Measurements from ENCODE around the gene SLC12A3.

DNA sequence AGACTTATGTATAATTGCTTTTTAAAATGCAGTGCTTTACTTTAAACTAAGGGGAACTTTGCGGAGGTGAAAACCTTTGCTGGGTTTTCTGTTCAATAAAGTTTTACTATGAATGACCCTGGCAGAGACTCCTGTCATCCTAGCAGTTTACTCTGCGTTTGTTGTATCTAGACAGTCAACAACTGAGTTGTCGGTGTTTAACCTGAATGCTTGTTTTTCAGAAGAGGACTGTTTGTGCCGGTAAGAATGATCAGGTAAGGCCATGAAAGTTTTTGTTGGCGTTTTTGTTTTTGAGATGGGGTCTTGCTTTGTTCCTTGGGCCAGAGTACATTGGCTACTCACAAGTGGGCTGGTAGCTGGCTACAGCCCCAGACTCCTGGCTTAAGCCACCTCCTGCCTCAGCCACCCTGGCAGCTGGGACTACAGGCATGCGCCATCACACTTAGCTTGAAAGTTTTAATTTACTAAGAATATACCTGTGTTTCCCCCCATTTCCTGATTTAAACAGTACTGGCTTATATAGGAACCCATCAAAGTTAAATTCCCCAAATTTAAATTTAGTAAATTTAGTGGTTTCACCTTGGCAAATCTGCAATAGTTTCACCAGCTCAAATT is 78.9 kb downstream of the SLC12A3 start:
- no peak for TF ChIP-seq EGR1 (IDR thresholded peaks at IDR 0.05; ENCODE audit: borderline replicate concordance, low read depth, low read length)
- TF ChIP-seq BRCA1 (IDR thresholded peaks at IDR 0.05; ENCODE audit: low read depth, low read length): no peak
- TF ChIP-seq POLR2AphosphoS5 (IDR thresholded peaks at IDR 0.05; ENCODE audit: low read depth, low read length): no peak
- TF ChIP-seq, protein P1, sequence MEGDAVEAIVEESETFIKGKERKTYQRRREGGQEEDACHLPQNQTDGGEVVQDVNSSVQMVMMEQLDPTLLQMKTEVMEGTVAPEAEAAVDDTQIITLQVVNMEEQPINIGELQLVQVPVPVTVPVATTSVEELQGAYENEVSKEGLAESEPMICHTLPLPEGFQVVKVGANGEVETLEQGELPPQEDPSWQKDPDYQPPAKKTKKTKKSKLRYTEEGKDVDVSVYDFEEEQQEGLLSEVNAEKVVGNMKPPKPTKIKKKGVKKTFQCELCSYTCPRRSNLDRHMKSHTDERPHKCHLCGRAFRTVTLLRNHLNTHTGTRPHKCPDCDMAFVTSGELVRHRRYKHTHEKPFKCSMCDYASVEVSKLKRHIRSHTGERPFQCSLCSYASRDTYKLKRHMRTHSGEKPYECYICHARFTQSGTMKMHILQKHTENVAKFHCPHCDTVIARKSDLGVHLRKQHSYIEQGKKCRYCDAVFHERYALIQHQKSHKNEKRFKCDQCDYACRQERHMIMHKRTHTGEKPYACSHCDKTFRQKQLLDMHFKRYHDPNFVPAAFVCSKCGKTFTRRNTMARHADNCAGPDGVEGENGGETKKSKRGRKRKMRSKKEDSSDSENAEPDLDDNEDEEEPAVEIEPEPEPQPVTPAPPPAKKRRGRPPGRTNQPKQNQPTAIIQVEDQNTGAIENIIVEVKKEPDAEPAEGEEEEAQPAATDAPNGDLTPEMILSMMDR (IDR thresholded peaks at IDR 0.05; ENCODE audit: control extremely low read depth in 1 of 3, insufficient read depth in 1 of 3, low read depth in 1 of 3, low read length in 3 of 3): no peak
- TF ChIP-seq TAF1 (IDR thresholded peaks at IDR 0.05; ENCODE audit: low read depth, low read length): no peak
- TF ChIP-seq NRF1 (IDR thresholded peaks at IDR 0.05; ENCODE audit: low read depth, low read length): no peak
- TF ChIP-seq ZNF274 (IDR thresholded peaks at IDR 0.05; ENCODE audit: borderline replicate concordance, extremely low read depth, low read length): no peak

Data from H1 (cell line).